OCI-LY1 (cell line): ENCODE results near the gene DTNBP1.

ENCODE experiments used
- H2AFZ ChIP-seq: fragments of 200-600 bp; sonication (generic), shearing (Covaris generic); 2 replicates; pipeline ENCODE4 v1.6.0; 2014; ENCODE audit warnings: antibody characterized with exemption, mild to moderate bottlenecking, low read length
- H3F3A ChIP-seq: fragments of 200-600 bp; sonication (generic), shearing (Covaris generic); 2 replicates; pipeline ENCODE4 v1.6.0; 2014; ENCODE audit warnings: mild to moderate bottlenecking, antibody characterized with exemption, low read length, moderate library complexity; ENCODE audit not compliant: insufficient read depth
- H3K27ac ChIP-seq: fragments of 200-600 bp; sonication (generic); 2 replicates; pipeline ENCODE4 v1.5.1; 2014; ENCODE audit warnings: low read length, mixed run types, mild to moderate bottlenecking, low read depth; ENCODE audit not compliant: poor library complexity, severe bottlenecking
- H3K27me3 ChIP-seq: fragments of 200-600 bp; sonication (generic); 2 replicates; pipeline ENCODE4 v1.6.0; 2014; ENCODE audit warnings: antibody characterized with exemption, mild to moderate bottlenecking, low read length, moderate library complexity; ENCODE audit not compliant: insufficient read depth
- H3K36me3 ChIP-seq: fragments of 200-600 bp; sonication (generic); 2 replicates; pipeline ENCODE4 v1.6.1; 2014; ENCODE audit warnings: mild to moderate bottlenecking, antibody characterized with exemption, low read length, moderate library complexity, mixed read lengths; ENCODE audit not compliant: insufficient read depth
- H3K4me1 ChIP-seq: fragments of 200-600 bp; sonication (generic); 2 replicates; pipeline ENCODE4 v1.5.1; 2014; ENCODE audit warnings: mild to moderate bottlenecking, low read length, moderate library complexity; ENCODE audit not compliant: insufficient read depth, severe bottlenecking
- H3K4me2 ChIP-seq: fragments of 200-600 bp; sonication (generic), shearing (Covaris generic); 2 replicates; pipeline ENCODE4 v1.6.1; 2014; ENCODE audit warnings: low read length
- H3K4me3 ChIP-seq: fragments of 200-600 bp; sonication (generic); 2 replicates; pipeline ENCODE4 v1.5.1; 2014; ENCODE audit warnings: low read length, low read depth, mild to moderate bottlenecking, mixed read lengths; ENCODE audit not compliant: poor library complexity, severe bottlenecking
- H3K79me2 ChIP-seq: fragments of 200-600 bp; shearing (Covaris generic); 2 replicates; pipeline ENCODE4 v1.6.1; 2016; ENCODE audit warnings: mixed run types, low read length, mixed read lengths; ENCODE audit not compliant: insufficient read depth
- H3K9ac ChIP-seq: fragments of 200-600 bp; sonication (generic), shearing (Covaris generic); 2 replicates; pipeline ENCODE4 v1.6.1; 2014; ENCODE audit warnings: mild to moderate bottlenecking, low read length, mixed read lengths
- H3K9me2 ChIP-seq: fragments of 200-600 bp; sonication (generic), shearing (Covaris generic); 2 replicates; pipeline ENCODE4 v1.6.1; 2014; ENCODE audit warnings: low read depth, mild to moderate bottlenecking, low read length, mixed read lengths
- H3K9me3 ChIP-seq: fragments of 200-600 bp; shearing (Covaris generic); 2 replicates; pipeline ENCODE4 v1.6.1; 2014; ENCODE audit warnings: low read length, mixed read lengths
- H4K20me1 ChIP-seq: fragments of 200-600 bp; sonication (generic), shearing (Covaris generic); 2 replicates; pipeline ENCODE4 v1.6.0; 2016; ENCODE audit warnings: mild to moderate bottlenecking, low read length; ENCODE audit not compliant: insufficient read depth
- EZH2 ChIP-seq: fragments of 200-600 bp; sonication (generic), shearing (Covaris generic); IDR thresholded peaks from 2 replicates; pipeline ENCODE4 v1.8.0; 2017; ENCODE audit warnings: borderline replicate concordance, mixed run types, mild to moderate bottlenecking, antibody characterized with exemption, low read length, moderate library complexity, mixed read lengths
- TF ChIP-seq, protein P1 (sequence below): fragments of 200-600 bp; sonication (generic), shearing (Covaris generic); IDR thresholded peaks from 2 replicates; pipeline ENCODE4 v1.5.1; 2017; ENCODE audit warnings: mild to moderate bottlenecking, antibody characterized with exemption, low read length, moderate library complexity, mixed read lengths

DTNBP1 gene

DNA sequence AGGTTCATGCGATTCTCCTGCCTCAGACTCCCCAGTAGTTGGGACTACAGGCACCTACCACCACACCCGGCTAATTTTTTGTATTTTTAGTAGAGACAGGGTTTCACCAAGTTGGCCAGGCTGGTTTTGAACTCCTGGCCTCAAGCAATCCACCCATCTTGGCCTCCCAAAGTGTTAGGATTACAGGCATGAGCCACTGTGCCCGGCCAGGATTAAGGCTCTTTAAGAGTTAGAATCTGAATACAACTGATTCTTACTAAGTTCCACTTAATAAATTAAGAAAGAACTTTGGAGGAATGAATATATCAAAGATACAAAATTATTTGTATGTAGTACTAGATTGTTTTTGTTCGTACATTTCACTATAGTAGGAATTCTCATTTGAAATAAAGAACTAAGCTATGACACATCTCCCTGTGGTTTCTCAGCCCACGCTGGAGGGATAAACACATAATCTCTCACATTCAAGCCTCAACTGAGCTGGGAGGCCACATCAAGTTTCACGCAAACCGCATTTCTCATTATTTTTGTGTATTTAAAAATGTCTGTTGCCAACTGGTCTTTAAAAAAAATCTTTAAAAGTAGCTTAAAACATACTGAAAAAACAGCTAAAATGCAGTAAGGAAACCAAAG is 34.2 kb downstream of the DTNBP1 start:
- Histone ChIP-seq H3K27me3 (no peaks in the 10 kb centered on the region), H3K9me3 (no peaks in the 10 kb centered on the region), H3K4me2 (no peak overlapping the region), H3K4me3 (no peak overlapping the region), H2AFZ (no peak overlapping the region), H3K9me2 (no peaks in the 10 kb centered on the region), H3K36me3 (peaks cover 33% of the 10 kb centered on the region; the same call in 1 of the 2 replicates), H4K20me1 (no peaks in the 10 kb centered on the region), H3K9ac (no peak overlapping the region), H3K79me2 (no peaks in the 10 kb centered on the region), H3K27ac (no peak overlapping the region), H3F3A (no peaks in the 10 kb centered on the region), H3K4me1 (no peaks in the 10 kb centered on the region)
- no peak for TF ChIP-seq EZH2
- TF ChIP-seq, protein P1, sequence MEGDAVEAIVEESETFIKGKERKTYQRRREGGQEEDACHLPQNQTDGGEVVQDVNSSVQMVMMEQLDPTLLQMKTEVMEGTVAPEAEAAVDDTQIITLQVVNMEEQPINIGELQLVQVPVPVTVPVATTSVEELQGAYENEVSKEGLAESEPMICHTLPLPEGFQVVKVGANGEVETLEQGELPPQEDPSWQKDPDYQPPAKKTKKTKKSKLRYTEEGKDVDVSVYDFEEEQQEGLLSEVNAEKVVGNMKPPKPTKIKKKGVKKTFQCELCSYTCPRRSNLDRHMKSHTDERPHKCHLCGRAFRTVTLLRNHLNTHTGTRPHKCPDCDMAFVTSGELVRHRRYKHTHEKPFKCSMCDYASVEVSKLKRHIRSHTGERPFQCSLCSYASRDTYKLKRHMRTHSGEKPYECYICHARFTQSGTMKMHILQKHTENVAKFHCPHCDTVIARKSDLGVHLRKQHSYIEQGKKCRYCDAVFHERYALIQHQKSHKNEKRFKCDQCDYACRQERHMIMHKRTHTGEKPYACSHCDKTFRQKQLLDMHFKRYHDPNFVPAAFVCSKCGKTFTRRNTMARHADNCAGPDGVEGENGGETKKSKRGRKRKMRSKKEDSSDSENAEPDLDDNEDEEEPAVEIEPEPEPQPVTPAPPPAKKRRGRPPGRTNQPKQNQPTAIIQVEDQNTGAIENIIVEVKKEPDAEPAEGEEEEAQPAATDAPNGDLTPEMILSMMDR: no peak

DNA sequence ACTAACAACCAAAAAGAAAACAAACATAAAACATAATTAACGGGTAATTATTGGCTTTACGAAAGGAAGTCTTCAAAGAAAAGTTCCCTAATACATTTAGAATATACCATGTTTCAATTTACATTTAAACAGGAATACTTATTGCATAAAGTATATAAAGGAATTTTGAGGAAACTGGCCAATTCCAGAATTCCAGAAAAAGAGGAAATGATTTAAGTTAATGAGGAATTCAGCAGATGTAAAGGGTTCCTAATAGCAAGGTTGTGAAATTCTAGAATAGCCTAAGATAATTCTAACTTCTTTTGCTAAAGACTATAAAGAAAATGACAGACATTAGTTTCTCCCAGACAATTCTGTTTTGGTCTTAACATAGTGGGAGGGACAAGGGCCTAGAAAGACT is 35.0 kb downstream of the DTNBP1 start:
- Histone ChIP-seq H3K4me3 (no peak overlapping the region), H3K27me3 (no peaks in the 10 kb centered on the region), H4K20me1 (no peaks in the 10 kb centered on the region), H3K9me2 (no peaks in the 10 kb centered on the region), H3K36me3 (peaks cover 33% of the 10 kb centered on the region; the same call in 1 of the 2 replicates), H3K9ac (no peak overlapping the region), H3K4me1 (no peaks in the 10 kb centered on the region), H3K4me2 (no peak overlapping the region), H3F3A (no peaks in the 10 kb centered on the region), H3K9me3 (no peaks in the 10 kb centered on the region), H2AFZ (no peak overlapping the region), H3K79me2 (no peaks in the 10 kb centered on the region), H3K27ac (no peak overlapping the region)
- TF ChIP-seq EZH2: no peak
- TF ChIP-seq, protein P1: no peak

DNA sequence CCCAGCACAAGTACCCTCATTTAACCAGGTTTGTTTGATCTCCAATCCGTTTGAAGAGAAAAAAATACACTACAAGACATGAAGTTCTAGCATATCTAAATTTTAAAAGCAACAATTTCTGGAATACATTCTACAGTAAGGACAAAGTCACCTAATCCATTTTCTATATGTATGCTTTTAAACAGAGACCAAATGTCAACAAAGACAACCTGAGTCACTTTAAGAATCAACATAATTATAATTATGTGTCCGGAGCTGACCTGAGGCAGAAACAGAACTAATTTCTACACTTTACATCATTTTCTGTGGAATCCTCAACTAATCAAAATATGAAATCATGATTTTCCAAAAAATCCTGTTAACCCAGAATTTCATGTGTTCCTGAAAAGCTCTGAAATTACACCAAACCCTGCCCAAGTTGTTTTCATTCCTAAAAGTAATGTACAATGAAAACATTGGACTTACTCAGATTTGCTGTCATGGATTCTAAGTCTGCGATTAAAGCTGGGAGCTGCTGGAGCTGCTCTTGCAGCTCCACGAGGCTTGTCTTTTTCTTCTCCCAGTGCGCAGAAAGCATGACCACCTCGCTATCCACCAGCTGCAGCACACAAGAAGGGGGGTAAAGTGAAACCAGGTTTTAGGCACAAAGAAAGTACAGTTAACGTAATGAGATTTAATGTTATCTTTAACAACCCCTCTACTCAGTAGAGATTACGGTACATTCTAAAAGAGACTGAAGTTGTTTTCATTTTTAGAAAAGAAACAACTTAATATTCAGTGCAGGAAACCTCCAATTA is 35.8 kb downstream of the DTNBP1 start:
- Histone ChIP-seq H3K36me3 (peaks cover 33% of the 10 kb centered on the region; the same call in 1 of the 2 replicates), H3K4me2 (no peak overlapping the region), H3K27ac (no peak overlapping the region), H3K4me3 (no peak overlapping the region), H2AFZ (no peak overlapping the region), H3K27me3 (no peaks in the 10 kb centered on the region), H3K9ac (no peak overlapping the region), H4K20me1 (no peaks in the 10 kb centered on the region), H3K79me2 (peaks cover 4% of the 10 kb centered on the region; the same call in 1 of the 2 replicates), H3F3A (no peaks in the 10 kb centered on the region), H3K9me3 (no peaks in the 10 kb centered on the region), H3K9me2 (no peaks in the 10 kb centered on the region), H3K4me1 (peaks cover 2% of the 10 kb centered on the region)
- TF ChIP-seq EZH2: no peak
- TF ChIP-seq, protein P1: no peak
